ENCODE measurements around the gene KRTAP10-3. TPM values are rescaled to one million over a fixed set of nuclear protein-coding genes. Genes with fewer than 3 reads are reported as not detected.

Gene KRTAP10-3
- total and polyA plus RNA-seq, 2 donors (not counting 3 experiments of a cell fraction or from before 2014, with no cell fraction given) = not detected

- CTCF ChIA-PET = interaction anchor here (1.7 kb wide), 1 partner anchor 199 kb away, joined by 5 read pairs; no protein-coding TSS in a partner anchor
- BruUV-seq (replicated peaks) = no TSS peak
Measured at GRCh38 chr21:44594406-44594916, 35.9 kb upstream of the KRTAP10-3 start.

More at GRCh38 chr21:44594406-44594916, 35.9 kb upstream of the KRTAP10-3 start:
- TF ChIP-seq MAX (IDR thresholded peaks at IDR 0.05; ENCODE audit: insufficient read depth, insufficient read length) (no peak), GATA2 (IDR thresholded peaks at IDR 0.05; ENCODE audit: insufficient read depth, insufficient read length, low read depth, low read length) (no peak), CTCF (IDR thresholded peaks at IDR 0.05; ENCODE audit: extremely low read depth in 1 of 2, insufficient read depth in 1 of 2, low read depth in 1 of 2, low read length in 2 of 2) (no peak), POLR2A (IDR thresholded peaks at IDR 0.05; ENCODE audit: low read depth, low read length) (no peak), MYC (IDR thresholded peaks at IDR 0.05; ENCODE audit: low read depth, low read length) (no peak), JUN (IDR thresholded peaks at IDR 0.05; ENCODE audit: borderline replicate concordance, insufficient read depth, insufficient read length, low read depth) (no peak), EZH2 (IDR thresholded peaks at IDR 0.05; ENCODE audit: borderline replicate concordance, low read depth, low read length, severe bottlenecking) (no peak), FOS (IDR thresholded peaks at IDR 0.05; ENCODE audit: borderline replicate concordance, insufficient read depth, low read length) (no peak), POLR2AphosphoS5 (IDR thresholded peaks at IDR 0.05; ENCODE audit: insufficient read depth, low read depth, low read length) (no peak)
- Histone ChIP-seq H3K4me1 (ENCODE audit: control insufficient read depth, extremely low read depth, insufficient read depth, low read length) (no peaks in the 10 kb centered on the region), H3K9me3 (replicated peaks; ENCODE audit: control insufficient read depth, insufficient read depth, low read length) (no peaks in the 10 kb centered on the region), H3K9ac (replicated peaks; ENCODE audit: extremely low read depth, insufficient read depth, low read length) (no peak overlapping the region), H3K27ac (ENCODE audit: insufficient read depth, low read depth, low read length) (no peak overlapping the region), H3K27me3 (ENCODE audit: control insufficient read depth in 2 of 2, insufficient read depth in 2 of 2, low read length in 2 of 2) (peaks cover 0 to 2% of the 10 kb centered on the region in 2 experiments), H4K20me1 (replicated peaks; ENCODE audit: control insufficient read depth, extremely low read depth, insufficient read depth, low read length) (no peaks in the 10 kb centered on the region), H3K4me3 (replicated peaks in 1 of 3; ENCODE audit: insufficient read depth in 1 of 3, low read depth in 1 of 3, low read length in 3 of 3) (no peak overlapping the region), H2AFZ (ENCODE audit: low read depth, low read length) (no peak overlapping the region), H3K79me2 (ENCODE audit: control insufficient read depth, insufficient read depth, low read length) (no peaks in the 10 kb centered on the region), H3K36me3 (ENCODE audit: control insufficient read depth in 2 of 2, extremely low read depth in 1 of 2, insufficient read depth in 2 of 2, low read length in 2 of 2) (no peaks in the 10 kb centered on the region), H3K9me1 (replicated peaks; ENCODE audit: control insufficient read depth, extremely low read depth, insufficient read depth, low read length) (no peaks in the 10 kb centered on the region), H3K4me2 (ENCODE audit: insufficient read depth, low read length) (no peak overlapping the region)
- FAIRE-seq = no peak
- intact Hi-C loops (cut with micrococcal nuclease) = no loop called here
- POLR2A ChIA-PET = no interaction called here
- DNase-seq (ENCODE audit: low read depth, low spot score) = no peak
- dilution Hi-C loops (cut with MboI; ENCODE audit: extremely low pct_ligation_motif_present, low sequenced_read_pairs) = no loop called here
